BLaER1 treated with 17β-estradiol and CSF1 and Interleukin-3, amounts not matched to agents 10 nM and 100 nM (cell line): ENCODE measurements around the gene CASP12.

Experiments
- H3K27ac ChIP-seq, 11 experiments: shearing (Covaris generic); formaldehyde crosslinking; 2 replicates each; pipeline ENCODE4 v1.8.1; 2022
- H3K27me3 ChIP-seq, 11 experiments: shearing (Covaris generic); formaldehyde crosslinking; 2 replicates each; pipeline ENCODE4 v1.8.1; 2022
- H3K36me3 ChIP-seq, 11 experiments: shearing (Covaris generic); formaldehyde crosslinking; 2 replicates each; pipeline ENCODE4 v1.8.1; 2022
- H3K4me1 ChIP-seq, 10 experiments: shearing (Covaris generic); formaldehyde crosslinking; 2 replicates each; pipeline ENCODE4 v1.8.1; 2022
- H3K4me2 ChIP-seq, 11 experiments: shearing (Covaris generic); formaldehyde crosslinking; 2 replicates each; pipeline ENCODE4 v1.8.1; 2022
- H3K4me3 ChIP-seq, 10 experiments: shearing (Covaris generic); formaldehyde crosslinking; 2 replicates each; pipeline ENCODE4 v1.8.1; 2022
- H3K9ac ChIP-seq, 11 experiments: shearing (Covaris generic); formaldehyde crosslinking; 2 replicates each; pipeline ENCODE4 v1.8.1; 2022
- H3K9me3 ChIP-seq, 11 experiments: shearing (Covaris generic); formaldehyde crosslinking; replicated peaks in 1 of 11; 2 replicates each; pipeline ENCODE4 v1.8.1; 2022
- H4K20me1 ChIP-seq, 11 experiments: shearing (Covaris generic); formaldehyde crosslinking; 2 replicates each; pipeline ENCODE4 v1.8.1; 2022
- Cebpa-rat ChIP-seq, 11 experiments: shearing (Covaris generic); IDR thresholded peaks; 2 replicates each; pipeline ENCODE4 v1.8.1; 2022

The CASP12 gene

GRCh38 chr11:104876324-104876723, 21.9 kb downstream of the CASP12 start:
- peak overlapping the region in 8 of 11 experiments; percentile 23 to 85 (median 52); a peak in 11 of 22 replicates for H3K4me2 ChIP-seq
- peaks cover 0 to 5% (median 0%) of the 10 kb centered on the region in 11 experiments; a peak in 4 of 22 replicates for H3K9me3 ChIP-seq
- no peak overlapping the region for H3K4me3 ChIP-seq
- peaks cover 3 to 34% (median 6%) of the 10 kb centered on the region in 10 experiments; a peak in 14 of 20 replicates for H3K4me1 ChIP-seq
- H4K20me1 ChIP-seq = no peaks in the 10 kb centered on the region
- no peaks in the 10 kb centered on the region for H3K27me3 ChIP-seq
- no peak for TF ChIP-seq Cebpa-rat (IDR thresholded peaks at IDR 0.05)
- no peak overlapping the region for H3K9ac ChIP-seq
- H3K36me3 ChIP-seq = no peaks in the 10 kb centered on the region
- H3K27ac ChIP-seq = peak overlapping the region in 3 of 11 experiments; percentile 35 to 66 (median 56); a peak in 4 of 22 replicates

- Histone ChIP-seq H3K27ac (no peak overlapping the region), H3K4me1 (peaks cover 3 to 36% (median 6%) of the 10 kb centered on the region in 10 experiments; a peak in 14 of 20 replicates), H3K9ac (no peak overlapping the region), H3K27me3 (no peaks in the 10 kb centered on the region), H3K4me3 (no peak overlapping the region), H4K20me1 (no peaks in the 10 kb centered on the region), H3K9me3 (peaks cover 0 to 5% (median 0%) of the 10 kb centered on the region in 11 experiments; a peak in 4 of 22 replicates), H3K36me3 (no peaks in the 10 kb centered on the region), H3K4me2 (no peak overlapping the region)
- TF ChIP-seq Cebpa-rat (IDR thresholded peaks at IDR 0.05) = no peak
These were observed 25.0 kb downstream of the CASP12 start for GRCh38 chr11:104873252-104873651.

- Histone ChIP-seq H4K20me1 (no peaks in the 10 kb centered on the region), H3K4me1 (peaks cover 3 to 29% (median 6%) of the 10 kb centered on the region in 10 experiments; a peak in 14 of 20 replicates), H3K9ac (no peak overlapping the region), H3K4me3 (no peak overlapping the region), H3K9me3 (peaks cover 0 to 5% (median 0%) of the 10 kb centered on the region in 11 experiments; a peak in 4 of 22 replicates), H3K27ac (no peak overlapping the region), H3K36me3 (no peaks in the 10 kb centered on the region), H3K27me3 (no peaks in the 10 kb centered on the region), H3K4me2 (no peak overlapping the region)
- no peak for TF ChIP-seq Cebpa-rat (IDR thresholded peaks at IDR 0.05)
These were observed 25.9 kb downstream of the CASP12 start for GRCh38 chr11:104872393-104872792.

- Histone ChIP-seq H3K9ac (no peak overlapping the region), H3K36me3 (no peaks in the 10 kb centered on the region), H4K20me1 (no peaks in the 10 kb centered on the region), H3K4me1 (peaks cover 0 to 16% (median 0%) of the 10 kb centered on the region in 10 experiments; a peak in 4 of 20 replicates), H3K4me2 (0 out of 22 replicates have a peak overlapping the region, but pooled peaks of 1 of the 11 experiments have one; percentile 17), H3K4me3 (no peak overlapping the region), H3K9me3 (peaks cover 0 to 5% (median 0%) of the 10 kb centered on the region in 11 experiments; a peak in 4 of 22 replicates), H3K27me3 (no peaks in the 10 kb centered on the region), H3K27ac (no peak overlapping the region)
- TF ChIP-seq Cebpa-rat (IDR thresholded peaks at IDR 0.05) = no peak
These were observed 27.4 kb downstream of the CASP12 start for GRCh38 chr11:104870910-104871309.

- no peak overlapping the region for H3K4me3 ChIP-seq
- no peaks in the 10 kb centered on the region for H3K36me3 ChIP-seq
- H3K4me2 ChIP-seq = no peak overlapping the region
- TF ChIP-seq Cebpa-rat (IDR thresholded peaks at IDR 0.05) = no peak
- no peak overlapping the region for H3K27ac ChIP-seq
- H3K9me3 ChIP-seq = peaks cover 0 to 18% (median 8%) of the 10 kb centered on the region in 11 experiments; a peak in 12 of 22 replicates
- no peaks in the 10 kb centered on the region for H3K27me3 ChIP-seq
- H3K4me1 ChIP-seq = peaks cover 0 to 7% (median 0%) of the 10 kb centered on the region in 10 experiments; a peak in 2 of 20 replicates
- no peaks in the 10 kb centered on the region for H4K20me1 ChIP-seq
- H3K9ac ChIP-seq = no peak overlapping the region
These were observed 31.4 kb downstream of the CASP12 start for GRCh38 chr11:104866815-104867214.

- Histone ChIP-seq H3K4me1 (peaks cover 0 to 23% (median 0%) of the 10 kb centered on the region in 10 experiments; a peak in 5 of 20 replicates), H3K27me3 (no peaks in the 10 kb centered on the region), H3K36me3 (no peaks in the 10 kb centered on the region), H3K4me3 (no peak overlapping the region), H3K9ac (no peak overlapping the region), H4K20me1 (no peaks in the 10 kb centered on the region), H3K9me3 (peaks cover 0 to 1% (median 0%) of the 10 kb centered on the region in 11 experiments; a peak in 1 of 22 replicates), H3K27ac (peak overlapping the region in 1 of 11 experiments; percentile 2; a peak in 1 of 22 replicates), H3K4me2 (peak overlapping the region in 2 of 11 experiments; percentile 33 to 46; a peak in 2 of 22 replicates)
- no peak for TF ChIP-seq Cebpa-rat (IDR thresholded peaks at IDR 0.05)
These were observed 39.1 kb downstream of the CASP12 start for GRCh38 chr11:104858882-104859775.

GRCh38 chr11:104856607-104857006, 41.7 kb downstream of the CASP12 start:
- no peak overlapping the region for H3K4me3 ChIP-seq
- H3K27me3 ChIP-seq = no peaks in the 10 kb centered on the region

GRCh38 chr11:104855965-104856364, 42.3 kb downstream of the CASP12 start:
- no peak overlapping the region for H3K4me3 ChIP-seq
- H3K4me1 ChIP-seq = peaks cover 0 to 24% (median 0%) of the 10 kb centered on the region in 10 experiments; a peak in 5 of 20 replicates
- no peaks in the 10 kb centered on the region for H3K36me3 ChIP-seq
- no peaks in the 10 kb centered on the region for H3K27me3 ChIP-seq
- no peaks in the 10 kb centered on the region for H3K9me3 ChIP-seq
- no peak overlapping the region for H3K9ac ChIP-seq
- no peak overlapping the region for H3K27ac ChIP-seq
- H4K20me1 ChIP-seq = no peaks in the 10 kb centered on the region
- H3K4me2 ChIP-seq = no peak overlapping the region
- TF ChIP-seq Cebpa-rat (IDR thresholded peaks at IDR 0.05) = no peak

More at GRCh38 chr11:104856607-104857006, 41.7 kb downstream of the CASP12 start:
- H3K9ac ChIP-seq = no peak overlapping the region
- H3K27ac ChIP-seq = no peak overlapping the region
- no peaks in the 10 kb centered on the region for H3K36me3 ChIP-seq
- no peaks in the 10 kb centered on the region for H4K20me1 ChIP-seq
- H3K9me3 ChIP-seq = no peaks in the 10 kb centered on the region
- no peak for TF ChIP-seq Cebpa-rat (IDR thresholded peaks at IDR 0.05)
- H3K4me1 ChIP-seq = peaks cover 0 to 24% (median 0%) of the 10 kb centered on the region in 10 experiments; a peak in 5 of 20 replicates
- H3K4me2 ChIP-seq = peak overlapping the region in 2 of 11 experiments; percentile 17 to 39; a peak in 3 of 22 replicates

- H3K36me3 ChIP-seq = no peaks in the 10 kb centered on the region
- H3K9ac ChIP-seq = no peak overlapping the region
- H3K4me1 ChIP-seq = peaks cover 0 to 16% (median 0%) of the 10 kb centered on the region in 10 experiments; a peak in 3 of 20 replicates
- TF ChIP-seq Cebpa-rat (IDR thresholded peaks at IDR 0.05) = no peak
- no peak overlapping the region for H3K4me2 ChIP-seq
- H4K20me1 ChIP-seq = no peaks in the 10 kb centered on the region
- H3K27me3 ChIP-seq = no peaks in the 10 kb centered on the region
- no peak overlapping the region for H3K4me3 ChIP-seq
- H3K27ac ChIP-seq = no peak overlapping the region
- no peaks in the 10 kb centered on the region for H3K9me3 ChIP-seq
These were observed 45.0 kb downstream of the CASP12 start for GRCh38 chr11:104853276-104853675.
